ENCODE data around the gene C1orf174. TPM values are rescaled to one million over a fixed set of nuclear protein-coding genes. Genes with fewer than 3 reads are reported as not detected.

Gene C1orf174
- total RNA-seq, 1 donor from 2014 or later, result 36.5 TPM

GRCh38 chr1:3876716-3877115 is 23.4 kb downstream of the C1orf174 start:
- peaks cover 6% of the 10 kb centered on the region for H3K27me3 Mint-ChIP-seq (ENCODE audit: insufficient read depth, low read depth)
- H3K9me3 Mint-ChIP-seq, result peaks cover 12% of the 10 kb centered on the region
- no peak overlapping the region for H3K4me3 ChIP-seq
- no peaks in the 10 kb centered on the region for H3K36me3 ChIP-seq
- no peak overlapping the region for H3K9ac ChIP-seq
- H3F3A ChIP-seq (ENCODE audit: low read depth), result peaks cover 9% of the 10 kb centered on the region
- no peak overlapping the region for H2AFZ ChIP-seq (replicated peaks)
- no peak overlapping the region for H3K4me3 Mint-ChIP-seq
- no peak overlapping the region for H3K27ac ChIP-seq
- H3K27me3 ChIP-seq, result no peaks in the 10 kb centered on the region
- DNase-seq (ENCODE audit: low spot score), result no peak
- no peaks in the 10 kb centered on the region for H3K9me3 ChIP-seq (ENCODE audit: low read depth)
- TF ChIP-seq EZH2 (IDR thresholded peaks at IDR 0.05), result no peak
- no peak for TF ChIP-seq CTCF (IDR thresholded peaks at IDR 0.05)
- TF ChIP-seq EZH2phosphoT487 (IDR thresholded peaks at IDR 0.05), result no peak
- no peaks in the 10 kb centered on the region for H3K4me1 ChIP-seq
- no peak overlapping the region for H3K27ac Mint-ChIP-seq
- H3K4me2 ChIP-seq, result no peak overlapping the region
- no peaks in the 10 kb centered on the region for H3K4me1 Mint-ChIP-seq
- peaks cover 12% of the 10 kb centered on the region for H3K36me3 Mint-ChIP-seq
- H3K79me2 ChIP-seq (ENCODE audit: low read depth), result no peaks in the 10 kb centered on the region
- H4K20me1 ChIP-seq (ENCODE audit: low read depth), result no peaks in the 10 kb centered on the region

GRCh38 chr1:3874736-3875135 is 25.3 kb downstream of the C1orf174 start:
- H3K27ac Mint-ChIP-seq, result no peak overlapping the region
- Histone ChIP-seq H4K20me1 (ENCODE audit: low read depth) (no peaks in the 10 kb centered on the region), H3K4me3 (no peak overlapping the region), H3K27ac (no peak overlapping the region), H3K4me2 (no peak overlapping the region), H3K9me3 (ENCODE audit: low read depth) (no peaks in the 10 kb centered on the region), H3F3A (ENCODE audit: low read depth) (peaks cover 9% of the 10 kb centered on the region), H3K9ac (no peak overlapping the region), H3K36me3 (no peaks in the 10 kb centered on the region), H2AFZ (replicated peaks) (no peak overlapping the region), H3K79me2 (ENCODE audit: low read depth) (no peaks in the 10 kb centered on the region), H3K27me3 (no peaks in the 10 kb centered on the region), H3K4me1 (no peaks in the 10 kb centered on the region)
- H3K4me1 Mint-ChIP-seq, result no peaks in the 10 kb centered on the region
- peaks cover 8% of the 10 kb centered on the region for H3K27me3 Mint-ChIP-seq (ENCODE audit: insufficient read depth, low read depth)
- H3K9me3 Mint-ChIP-seq, result peaks cover 8% of the 10 kb centered on the region
- H3K4me3 Mint-ChIP-seq, result no peak overlapping the region
- TF ChIP-seq EZH2 (IDR thresholded peaks at IDR 0.05) (no peak), EZH2phosphoT487 (IDR thresholded peaks at IDR 0.05) (no peak), CTCF (IDR thresholded peaks at IDR 0.05) (no peak)
- DNase-seq (ENCODE audit: low spot score), result no peak
- peaks cover 14% of the 10 kb centered on the region for H3K36me3 Mint-ChIP-seq

- Histone ChIP-seq H2AFZ (replicated peaks) (no peak overlapping the region), H3F3A (ENCODE audit: low read depth) (peaks cover 9% of the 10 kb centered on the region), H3K27ac (no peak overlapping the region), H3K79me2 (ENCODE audit: low read depth) (no peaks in the 10 kb centered on the region), H3K27me3 (no peaks in the 10 kb centered on the region), H3K9me3 (ENCODE audit: low read depth) (no peaks in the 10 kb centered on the region), H3K4me2 (no peak overlapping the region), H3K4me3 (no peak overlapping the region), H3K9ac (no peak overlapping the region), H4K20me1 (ENCODE audit: low read depth) (no peaks in the 10 kb centered on the region), H3K4me1 (no peaks in the 10 kb centered on the region), H3K36me3 (no peaks in the 10 kb centered on the region)
- Mint-ChIP-seq H3K36me3 (peaks cover 14% of the 10 kb centered on the region), H3K4me1 (no peaks in the 10 kb centered on the region), H3K9me3 (peaks cover 2% of the 10 kb centered on the region), H3K27me3 (ENCODE audit: insufficient read depth, low read depth) (peaks cover 8% of the 10 kb centered on the region), H3K27ac (no peak overlapping the region), H3K4me3 (no peak overlapping the region)
- no peak for TF ChIP-seq CTCF (IDR thresholded peaks at IDR 0.05)
- no peak for TF ChIP-seq EZH2phosphoT487 (IDR thresholded peaks at IDR 0.05)
- no peak for TF ChIP-seq EZH2 (IDR thresholded peaks at IDR 0.05)
- DNase-seq (ENCODE audit: low spot score), result no peak
Observed at GRCh38 chr1:3872546-3872945, 27.5 kb downstream of the C1orf174 start.
